Stimulated activated CD8-positive, alpha-beta memory T cell treated with anti-CD3 and anti-CD28 coated beads, Interleukin-12 subunit alpha, Interleukin-12 subunit beta, amount 100 ng/mL, for 24 hours (primary cell): Measurements from ENCODE around the gene USP20.
A peak's percentile ranks its signal among the peaks of the same experiment; 100 is the strongest.

Experiments used
- DNase-seq: peaks from one replicate; pipeline ENCODE4 v3.0.0-alpha.2; 2020; ENCODE audit errors: extremely low read depth

USP20 gene

DNA sequence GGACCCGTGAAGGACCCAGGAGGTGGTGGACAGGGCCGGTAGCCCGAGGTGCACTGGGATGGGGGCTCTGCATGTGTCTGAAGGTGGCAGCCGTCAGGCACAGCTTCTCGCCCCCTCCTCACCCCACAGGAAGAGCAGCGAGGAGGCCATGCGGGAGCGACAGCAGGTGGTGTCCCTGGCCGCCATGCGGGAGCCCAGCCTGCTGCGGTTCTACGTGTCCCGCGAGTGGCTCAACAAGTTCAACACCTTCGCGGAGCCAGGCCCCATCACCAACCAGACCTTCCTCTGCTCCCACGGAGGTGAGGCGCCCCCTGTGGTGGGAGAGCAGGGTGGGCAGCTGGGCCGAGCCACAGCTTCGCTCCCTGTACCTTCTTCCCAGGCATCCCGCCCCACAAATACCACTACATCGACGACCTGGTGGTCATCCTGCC is 39.9 kb downstream of the USP20 start:
- DNase-seq, result no peak

- DNase-seq, result no peak
These were observed 40.6 kb downstream of the USP20 start for GRCh38 chr9:129875687-129876395.

DNA sequence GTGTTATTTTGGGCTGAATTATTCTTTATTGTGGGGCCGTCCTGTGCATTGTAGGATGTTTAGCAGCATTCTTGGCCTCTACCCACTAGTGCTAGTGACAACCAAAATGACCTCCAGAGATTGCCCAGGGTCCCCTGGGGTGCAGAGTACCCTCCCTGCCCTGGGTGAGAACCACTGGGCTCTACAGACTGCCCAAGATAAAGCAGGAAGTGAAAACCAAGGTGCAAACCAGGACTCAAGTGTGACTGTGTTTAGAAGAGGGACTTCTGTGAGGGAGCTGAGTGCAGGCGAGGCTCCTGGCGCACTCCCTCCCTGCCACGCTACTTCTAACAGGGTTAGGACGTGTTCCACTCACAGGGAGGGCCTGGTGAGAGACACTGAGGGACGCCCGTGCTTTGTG is 41.6 kb downstream of the USP20 start:
- no peak for DNase-seq

DNA sequence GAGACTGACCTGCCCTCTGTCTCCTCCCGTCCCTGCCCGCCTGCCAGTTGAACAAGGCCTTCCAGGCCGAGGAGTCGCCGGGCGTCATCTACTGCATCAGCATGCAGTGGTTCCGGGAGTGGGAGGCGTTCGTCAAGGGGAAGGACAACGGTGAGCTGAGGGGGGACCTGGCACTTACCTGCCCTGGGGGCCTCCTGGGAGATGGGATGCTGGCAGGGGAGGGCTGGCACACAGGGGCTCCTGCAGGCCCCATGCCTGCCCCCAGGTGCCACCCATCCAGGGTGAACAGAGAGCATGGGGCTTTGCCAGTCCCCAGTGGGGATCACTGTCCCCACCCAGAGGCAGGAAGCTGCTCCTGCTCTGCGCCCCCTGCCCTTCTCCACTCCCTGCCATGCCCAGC is 43.0 kb downstream of the USP20 start:
- DNase-seq, result no peak

DNA sequence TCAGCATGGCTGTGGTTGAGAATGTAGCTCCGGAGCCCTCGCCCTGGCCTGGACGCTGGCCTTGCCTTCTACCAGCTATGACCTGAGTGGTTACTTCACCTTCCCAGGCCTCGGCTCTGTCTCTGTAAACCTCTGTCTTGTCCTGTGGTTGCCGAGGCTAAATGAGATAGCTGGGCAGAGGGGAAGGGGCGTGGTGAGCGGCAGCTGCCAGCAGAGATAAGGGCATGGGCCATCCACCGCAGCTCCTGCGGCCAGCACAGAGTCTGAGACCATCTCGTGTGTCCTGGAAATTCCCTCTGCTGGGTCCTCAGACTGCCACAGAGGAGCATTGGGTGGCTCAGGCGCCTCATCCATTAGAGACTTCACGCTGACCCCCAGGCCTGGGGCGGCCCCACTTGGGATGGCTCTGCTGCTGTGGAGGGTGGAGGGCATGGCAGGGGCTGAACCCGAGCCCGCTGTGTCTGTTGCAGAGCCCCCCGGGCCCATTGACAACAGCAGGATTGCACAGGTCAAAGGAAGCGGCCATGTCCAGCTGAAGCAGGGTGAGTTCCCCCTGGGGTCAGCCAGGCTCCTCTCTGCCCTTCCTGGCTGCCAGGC is 43.9 kb downstream of the USP20 start:
- no peak for DNase-seq

- no peak for DNase-seq
These were observed 44.9 kb downstream of the USP20 start for GRCh38 chr9:129879991-129880653.

DNA sequence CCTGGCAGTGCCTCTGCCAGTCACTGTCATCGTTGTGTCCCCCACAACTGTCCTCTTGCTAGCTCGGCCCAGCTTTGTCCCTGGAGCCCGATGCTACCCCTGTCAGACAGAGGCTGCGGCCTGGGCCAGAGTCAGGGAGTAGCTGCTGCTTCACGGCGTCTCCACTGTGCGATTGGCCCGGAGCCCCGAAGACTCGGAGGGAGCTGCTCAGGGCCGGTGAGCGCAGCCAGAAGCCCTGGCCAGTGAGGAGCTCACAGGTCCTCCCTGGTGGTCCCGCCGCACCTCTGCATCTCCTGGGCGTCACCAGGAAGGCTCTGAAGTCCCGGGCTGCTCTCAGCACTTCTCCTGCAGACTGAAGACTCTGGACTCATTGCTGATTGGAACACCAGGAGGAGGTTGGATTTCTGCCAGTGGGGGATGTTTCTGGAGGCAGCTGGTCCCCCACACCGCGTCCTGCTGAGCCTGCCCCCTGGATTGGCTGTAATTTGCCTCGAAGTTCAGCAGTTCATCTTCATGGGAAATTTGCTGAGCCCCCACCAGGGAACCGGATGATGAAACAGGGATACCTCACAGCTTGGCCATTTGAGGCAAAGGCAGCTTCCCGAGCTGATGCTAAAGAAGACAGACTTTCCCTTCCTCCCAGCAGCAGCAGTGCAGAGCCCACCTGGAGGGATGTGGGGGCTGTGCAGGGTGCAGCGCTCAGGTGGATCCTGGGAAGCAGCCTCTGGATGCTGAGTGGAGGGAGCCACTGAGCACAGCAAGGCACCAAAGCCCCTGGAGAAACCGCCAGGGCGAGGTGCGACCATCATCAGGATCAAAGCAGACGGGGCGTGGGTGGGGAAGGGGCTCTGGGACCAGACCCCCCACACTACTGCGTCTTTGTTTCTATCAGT is 45.6 kb downstream of the USP20 start:
- DNase-seq, result no peak

DNA sequence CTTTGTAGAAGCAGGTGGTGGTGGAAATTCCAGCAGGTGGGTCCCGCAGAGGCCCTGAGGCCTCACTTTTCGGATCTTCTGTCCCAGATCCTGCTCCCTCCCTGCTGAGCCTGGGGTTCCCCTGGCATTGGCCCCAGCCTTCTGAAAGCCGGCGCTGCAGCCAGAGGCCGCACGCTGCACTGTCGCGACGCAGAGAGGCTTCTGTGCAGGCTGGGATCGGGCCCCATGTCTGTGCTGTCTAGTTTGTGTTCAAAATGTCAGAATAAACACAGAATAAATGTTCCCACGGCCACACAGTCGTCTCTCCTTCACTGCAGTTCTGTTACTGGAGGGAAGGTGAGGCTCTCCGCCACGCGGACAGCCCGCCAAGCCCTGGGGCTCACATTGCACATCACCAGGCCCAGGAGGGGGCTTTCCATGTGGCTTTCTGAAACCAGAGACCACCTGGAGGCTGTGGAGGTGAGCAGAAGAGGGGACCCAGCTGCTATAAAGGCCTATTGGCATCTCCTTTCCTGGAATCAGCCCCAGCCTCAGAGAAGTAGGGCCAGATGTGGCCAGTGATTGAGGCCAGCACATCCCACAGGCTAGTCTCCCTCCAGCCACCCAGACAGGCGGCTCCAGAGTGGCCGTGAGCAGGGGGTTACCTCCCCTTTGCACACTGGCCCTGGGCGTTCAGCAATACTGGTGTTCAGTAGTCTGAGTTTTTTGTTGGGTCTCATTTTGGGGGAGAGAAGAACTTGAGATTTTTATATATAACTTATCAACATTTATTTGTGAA is 46.5 kb downstream of the USP20 start:
- no peak for DNase-seq

DNA sequence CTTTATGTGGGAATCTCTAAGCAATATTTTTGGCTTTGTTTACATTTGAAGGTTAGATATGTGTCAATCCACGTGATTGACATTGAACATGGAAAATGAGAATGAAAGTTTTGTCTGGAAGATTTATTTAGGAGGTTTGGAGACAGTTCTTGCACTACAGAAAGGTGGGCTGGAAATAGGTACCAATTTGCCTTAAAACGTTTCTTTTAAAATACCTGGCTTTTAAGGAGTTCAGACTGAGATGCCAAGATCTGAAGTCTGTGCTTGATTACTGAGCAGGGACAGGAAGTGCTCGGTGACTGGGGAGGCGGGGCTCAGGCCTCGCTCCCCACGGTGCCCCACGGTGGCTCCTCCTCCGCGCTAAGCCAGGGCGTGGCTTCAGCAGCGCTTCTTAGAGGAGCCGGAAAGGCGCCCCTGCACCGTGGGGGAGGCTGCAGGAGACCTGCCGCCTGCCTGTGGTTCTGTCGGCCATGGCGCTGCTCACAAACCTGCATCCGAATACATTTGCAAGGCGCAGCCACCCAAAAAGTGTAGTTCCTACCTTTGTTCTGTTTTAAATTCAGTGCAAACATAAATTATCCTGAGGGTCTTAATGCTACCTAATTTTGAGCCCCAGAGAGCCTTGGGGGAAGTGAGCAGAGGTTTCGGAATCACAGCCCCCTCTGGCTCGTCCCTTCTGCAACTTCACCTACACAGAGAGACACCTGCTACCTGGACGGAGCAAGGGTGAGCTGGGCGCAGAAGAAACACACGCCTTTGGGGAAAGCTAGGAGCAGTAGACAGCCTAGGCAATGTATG is 49.2 kb downstream of the USP20 start:
- DNase-seq, result peak; percentile 93

- DNase-seq, result no peak
These were observed 49.9 kb downstream of the USP20 start for GRCh38 chr9:129885018-129885669.

GRCh38 chr9:129885670-129886106 is 50.4 kb downstream of the USP20 start:
- peak; percentile 83 for DNase-seq

GRCh38 chr9:129886226-129887174 is 51.2 kb downstream of the USP20 start:
- DNase-seq, result no peak

GRCh38 chr9:129887334-129888292 is 52.4 kb downstream of the USP20 start:
- DNase-seq, result no peak

- DNase-seq, result peak; percentile 79
These were observed 53.2 kb downstream of the USP20 start for GRCh38 chr9:129888293-129889121.

GRCh38 chr9:129889122-129889940 is 54.1 kb downstream of the USP20 start:
- DNase-seq, result no peak
